A549 treated with GW870086 at 1 μM for 4 hours (cell line): Measurements from ENCODE around the gene KCP. TPM values are rescaled to one million over a fixed set of nuclear protein-coding genes. Genes with fewer than 3 reads are reported as not detected.

ENCODE experiments used
- total RNA-seq: library from RNA; stranded (reverse); fragments of 200-300 nt; extraction: Qiagen RNA extraction; gene quantifications from 5 replicates; pipeline ENCODE4 v1.2.3, GENCODE V29; 2022; ENCODE audit warnings: low read depth

The KCP gene
- 0.09 to 0.18 TPM (median 0.14 TPM) in 5 replicates for total RNA-seq

DNA sequence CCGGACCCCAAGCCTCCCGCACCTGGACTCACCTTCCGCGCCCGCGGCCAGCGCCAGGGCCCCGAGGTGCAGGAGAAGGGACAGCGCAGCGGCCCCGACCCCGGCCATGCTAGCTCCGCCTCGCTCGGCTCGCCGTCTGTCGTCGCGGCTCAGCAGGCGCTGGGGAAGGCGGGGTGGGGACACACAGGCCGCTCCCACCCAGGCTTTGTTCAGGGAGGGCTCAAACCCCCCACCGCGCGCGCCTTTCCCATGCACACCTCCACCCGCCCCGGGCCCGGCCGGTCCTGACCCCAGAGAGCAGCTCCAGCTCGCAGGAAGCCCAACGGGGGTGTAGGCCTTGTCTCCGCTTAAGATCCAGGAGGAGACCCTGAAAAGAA lies at the start of gene KCP:
Gene KCP (minus strand): TSS at position 141 of the 377 bp plus-strand sequence. CDS start 33 bp downstream, at position 108.

GRCh38 chr7:128937647-128938543 lies 27.4 kb upstream of the KCP start, which contains the start of gene IRF5:
IRF5 (plus strand) TSS chr7:128937927; CDS start chr7:128942082, 4,155 bp downstream.

GRCh38 chr7:128862571-128863432 lies 47.7 kb downstream of the KCP start, which contains the start of gene ATP6V1F:
ATP6V1F (plus strand) TSS chr7:128862856; CDS start chr7:128862905, 49 bp downstream.

GRCh38 chr7:128830231-128831177 lies 80.0 kb downstream of the KCP start, which contains the start of gene FLNC:
FLNC (plus strand) TSS chr7:128830406; CDS start chr7:128830638, 232 bp downstream.

Other genes with a start within 250 kb of the KCP start
- 0.25 to 0.73 TPM (median 0.53 TPM) in 5 replicates for gene GARIN1A, start 238.4 kb downstream of the KCP start, total RNA-seq
- gene CALU, start 171.3 kb downstream of the KCP start, total RNA-seq: 124 to 198 TPM (median 160 TPM) in 5 replicates
- not detected in 5 replicates for gene OPN1SW, start 134.9 kb downstream of the KCP start, total RNA-seq
- 1.1 to 2.3 TPM (median 2.2 TPM) in 5 replicates for gene CCDC136, start 118.7 kb downstream of the KCP start, total RNA-seq
- gene FLNC, start 80.3 kb downstream of the KCP start, total RNA-seq: 3.7 to 5.9 TPM (median 4.7 TPM) in 5 replicates
- gene ATP6V1F, start 47.9 kb downstream of the KCP start, total RNA-seq: 240 to 271 TPM (median 252 TPM) in 5 replicates
- 12.5 to 15.9 TPM (median 14.1 TPM) in 5 replicates for gene IRF5, start 27.2 kb upstream of the KCP start, total RNA-seq
- gene TNPO3, start 144.4 kb upstream of the KCP start, total RNA-seq: 38.8 to 42.8 TPM (median 42.3 TPM) in 5 replicates
- gene TSPAN33, start 234.0 kb upstream of the KCP start, total RNA-seq: 4.6 to 6.8 TPM (median 6.5 TPM) in 5 replicates